ENCODE data around the gene KIAA1549.
A peak's percentile ranks its signal among the peaks of the same experiment; 100 is the strongest.

KIAA1549 gene

GRCh38 chr7:138974675-138975292, 6.4 kb downstream of the KIAA1549 start:
- DNase-seq: no peak

GRCh38 chr7:138974103-138974502, 7.1 kb downstream of the KIAA1549 start:
- no peak for DNase-seq

- DNase-seq: no peak
Observed at GRCh38 chr7:138970952-138971351, 10.2 kb downstream of the KIAA1549 start.

- DNase-seq: no peak
Observed at GRCh38 chr7:138970446-138970845, 10.7 kb downstream of the KIAA1549 start.

- DNase-seq: no peak
Observed at GRCh38 chr7:138967159-138967558, 14.0 kb downstream of the KIAA1549 start.

- no peak for DNase-seq
Observed at GRCh38 chr7:138964624-138965436, 16.4 kb downstream of the KIAA1549 start.

GRCh38 chr7:138963675-138964074, 17.5 kb downstream of the KIAA1549 start:
- no peak for DNase-seq

- DNase-seq: peak; percentile 38
Observed at GRCh38 chr7:138962561-138963270, 18.5 kb downstream of the KIAA1549 start.

GRCh38 chr7:138961159-138961558, 20.0 kb downstream of the KIAA1549 start:
- no peak for DNase-seq

GRCh38 chr7:138958391-138958956, 22.7 kb downstream of the KIAA1549 start:
- DNase-seq: no peak

GRCh38 chr7:138957753-138958390, 23.3 kb downstream of the KIAA1549 start:
- no peak for DNase-seq

- no peak for DNase-seq
Observed at GRCh38 chr7:138957217-138957616, 24.0 kb downstream of the KIAA1549 start.

GRCh38 chr7:138954545-138955475, 26.4 kb downstream of the KIAA1549 start:
- no peak for DNase-seq

- no peak for DNase-seq
Observed at GRCh38 chr7:138952791-138953190, 28.4 kb downstream of the KIAA1549 start.

- no peak for DNase-seq
Observed at GRCh38 chr7:138951953-138952352, 29.2 kb downstream of the KIAA1549 start.

- DNase-seq: no peak
Observed at GRCh38 chr7:138949421-138950088, 31.6 kb downstream of the KIAA1549 start.

GRCh38 chr7:138948403-138948802, 32.8 kb downstream of the KIAA1549 start:
- DNase-seq: no peak

GRCh38 chr7:138945821-138946220, 35.4 kb downstream of the KIAA1549 start:
- no peak for DNase-seq

- no peak for DNase-seq
Observed at GRCh38 chr7:138945154-138945553, 36.0 kb downstream of the KIAA1549 start.

- no peak for DNase-seq
Observed at GRCh38 chr7:138944592-138944991, 36.6 kb downstream of the KIAA1549 start.

- no peak for DNase-seq
Observed at GRCh38 chr7:138943061-138943460, 38.1 kb downstream of the KIAA1549 start.
